GM12873 (cell line): ENCODE data around the gene MAML2.

Experiments used
- CTCF ChIP-seq: IDR thresholded peaks from 2 replicates; pipeline ENCODE4 v1.5.1; 2012; ENCODE audit warnings: low read depth, mild to moderate bottlenecking, moderate library complexity, low read length, control low read depth; ENCODE audit not compliant: insufficient read depth; ENCODE audit errors: missing control alignments

The MAML2 gene

GRCh38 chr11:96050435-96051182 lies 292.4 kb downstream of the MAML2 start:
- TF ChIP-seq CTCF: no peak

GRCh38 chr11:96049426-96049825 lies 293.6 kb downstream of the MAML2 start:
- no peak for TF ChIP-seq CTCF

- TF ChIP-seq CTCF: no peak
Observed at GRCh38 chr11:96045622-96046456, 297.2 kb downstream of the MAML2 start.

- no peak for TF ChIP-seq CTCF
Observed at GRCh38 chr11:96044747-96045146, 298.2 kb downstream of the MAML2 start.

- no peak for TF ChIP-seq CTCF
Observed at GRCh38 chr11:96044311-96044710, 298.7 kb downstream of the MAML2 start.

GRCh38 chr11:96043291-96043690 lies 299.7 kb downstream of the MAML2 start:
- no peak for TF ChIP-seq CTCF

GRCh38 chr11:96038046-96038445 lies 304.9 kb downstream of the MAML2 start:
- no peak for TF ChIP-seq CTCF
